HG03457 (cell line): ENCODE measurements around the gene GRK6.

Source experiments
- ATAC-seq: cut with Tn5 transposase; IDR thresholded peaks from one replicate; pipeline ENCODE4 v1.9.1; 2021; ENCODE audit warnings: moderate number of reproducible peaks; ENCODE audit not compliant: unreplicated experiment

Gene GRK6

GRCh38 chr5:177425801-177426565, 493 bp upstream of the GRK6 start:
- ATAC-seq, result peak; percentile 68

GRCh38 chr5:177427211-177427822, 841 bp downstream of the GRK6 start:
- no peak for ATAC-seq

- no peak for ATAC-seq
Observed at GRCh38 chr5:177427919-177428573, 1.6 kb downstream of the GRK6 start.

- no peak for ATAC-seq
Observed at GRCh38 chr5:177428574-177429217, 2.2 kb downstream of the GRK6 start.

GRCh38 chr5:177429248-177430040, 3.0 kb downstream of the GRK6 start:
- no peak for ATAC-seq

- ATAC-seq, result no peak
Observed at GRCh38 chr5:177430140-177430951, 3.9 kb downstream of the GRK6 start.

- ATAC-seq, result no peak
Observed at GRCh38 chr5:177430972-177431316, 4.5 kb downstream of the GRK6 start.

- peak; percentile 31 for ATAC-seq
Observed at GRCh38 chr5:177431317-177432142, 5.1 kb downstream of the GRK6 start.

- ATAC-seq, result peak; percentile 0
Observed at GRCh38 chr5:177432143-177432838, 5.8 kb downstream of the GRK6 start.

- no peak for ATAC-seq
Observed at GRCh38 chr5:177432839-177433657, 6.6 kb downstream of the GRK6 start.

GRCh38 chr5:177433658-177434217, 7.3 kb downstream of the GRK6 start:
- no peak for ATAC-seq

GRCh38 chr5:177434437-177434836, 8.0 kb downstream of the GRK6 start:
- ATAC-seq, result no peak

GRCh38 chr5:177434942-177435738, 8.7 kb downstream of the GRK6 start:
- no peak for ATAC-seq

GRCh38 chr5:177435847-177436536, 9.5 kb downstream of the GRK6 start:
- ATAC-seq, result no peak

- ATAC-seq, result no peak
Observed at GRCh38 chr5:177437623-177438022, 11.1 kb downstream of the GRK6 start.

- no peak for ATAC-seq
Observed at GRCh38 chr5:177438468-177438867, 12.0 kb downstream of the GRK6 start.
